Ishikawa (cell line): Measurements from ENCODE around the gene LARP4B.
A peak's percentile ranks its signal among the peaks of the same experiment; 100 is the strongest.

ENCODE experiments used
- CEBPB ChIP-seq: IDR thresholded peaks from 2 replicates; pipeline ENCODE4 v1.6.1; 2012
- CREB1 ChIP-seq: IDR thresholded peaks from 2 replicates; pipeline ENCODE4 v1.6.1; 2012; ENCODE audit warnings: low read depth
- EGR1 ChIP-seq: IDR thresholded peaks from 2 replicates; pipeline ENCODE4 v1.6.1; 2012
- EP300 ChIP-seq: IDR thresholded peaks from 2 replicates; pipeline ENCODE4 v1.6.1; 2012; ENCODE audit warnings: borderline replicate concordance
- FOXM1 ChIP-seq: IDR thresholded peaks from 2 replicates; pipeline ENCODE4 v1.6.1; 2012; ENCODE audit warnings: low read depth, borderline replicate concordance
- MAX ChIP-seq: IDR thresholded peaks from 2 replicates; pipeline ENCODE4 v1.6.1; 2012
- NFIC ChIP-seq: IDR thresholded peaks from 2 replicates; pipeline ENCODE4 v1.6.1; 2012
- RAD21 ChIP-seq: IDR thresholded peaks from 2 replicates; pipeline ENCODE4 v1.6.1; 2012; ENCODE audit warnings: low read depth
- REST ChIP-seq: IDR thresholded peaks from 2 replicates; pipeline ENCODE4 v1.6.1; 2012; ENCODE audit warnings: low read depth, mild to moderate bottlenecking
- TAF1 ChIP-seq: IDR thresholded peaks from 2 replicates; pipeline ENCODE4 v1.6.1; 2012; ENCODE audit warnings: low read depth, mild to moderate bottlenecking
- TCF12 ChIP-seq: IDR thresholded peaks from 2 replicates; pipeline ENCODE4 v1.6.1; 2012; ENCODE audit warnings: low read depth
- TEAD4 ChIP-seq: IDR thresholded peaks from 2 replicates; pipeline ENCODE4 v1.6.1; 2012
- USF1 ChIP-seq: IDR thresholded peaks from 2 replicates; pipeline ENCODE4 v1.6.1; 2012
- YY1 ChIP-seq: IDR thresholded peaks from 2 replicates; pipeline ENCODE4 v1.6.1; 2012; ENCODE audit warnings: low read depth
- ZBTB7A ChIP-seq: IDR thresholded peaks from 2 replicates; pipeline ENCODE4 v1.6.1; 2012; ENCODE audit warnings: low read depth

Gene LARP4B

DNA sequence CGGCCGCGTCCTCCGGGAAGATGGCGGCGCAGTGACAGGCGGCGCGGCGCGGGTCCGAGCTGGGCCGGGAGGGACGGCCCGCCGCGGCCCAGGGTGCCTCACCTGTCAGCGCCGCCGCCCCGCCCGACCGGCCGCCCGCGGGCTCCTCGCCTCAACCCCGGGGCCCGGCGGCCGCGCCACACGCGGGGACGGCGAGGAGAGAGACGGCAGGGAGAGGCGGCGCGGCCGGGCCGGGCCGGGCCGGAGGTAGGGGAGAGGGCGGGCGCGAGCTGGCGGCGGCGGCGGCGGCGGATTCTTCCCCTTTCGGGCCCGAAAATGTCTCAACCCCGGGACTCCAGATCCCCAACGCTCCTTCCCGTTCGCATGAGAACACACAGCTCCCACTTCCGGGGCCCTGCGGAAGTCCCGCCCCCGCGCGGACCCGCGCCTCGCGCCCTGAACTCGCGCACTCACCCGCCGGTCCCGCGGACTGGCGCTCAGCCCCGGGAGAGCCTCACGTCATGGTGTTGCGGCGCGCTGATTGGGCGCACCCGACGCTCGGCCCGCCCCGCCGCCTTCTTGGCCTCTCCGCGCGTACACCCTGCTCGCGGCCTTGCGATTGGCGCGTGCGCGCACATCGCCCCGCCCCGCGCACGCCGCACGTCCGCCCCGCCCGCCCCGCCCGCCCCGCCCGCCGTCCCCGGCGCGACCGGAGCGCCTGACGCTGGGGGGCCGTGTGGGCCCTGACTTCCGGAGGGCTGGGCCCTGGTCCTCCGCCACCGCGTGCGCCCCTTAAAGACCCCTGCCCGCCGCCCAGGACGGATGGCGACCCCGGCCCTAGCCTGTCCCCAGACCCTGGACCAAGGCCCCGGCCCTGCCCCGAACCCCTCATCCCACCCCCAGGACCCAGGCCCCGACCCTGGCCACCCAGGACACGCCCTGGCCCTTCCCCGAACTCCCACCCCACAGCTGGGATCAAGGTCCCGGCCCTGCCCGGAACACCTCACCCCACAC lies at the start of gene LARP4B:
TSS of gene LARP4B (minus strand) at position 380 of the 993 bp plus-strand sequence. CDS start 45,984 bp downstream, outside the sequence.
- TF ChIP-seq REST, result no peak
- no peak for TF ChIP-seq RAD21
- TF ChIP-seq ZBTB7A, result peak; percentile 96
- no peak for TF ChIP-seq NFIC
- no peak for TF ChIP-seq CEBPB
- peak; percentile 23; the same call in 1 of the 2 replicates for TF ChIP-seq YY1
- TF ChIP-seq MAX, result peak; percentile 54; the same call in 1 of the 2 replicates
- no peak for TF ChIP-seq FOXM1
- TF ChIP-seq TAF1, result peak; percentile 72
- TF ChIP-seq USF1, result no peak
- 0 out of 2 replicates have a peak, but pooled peaks have one; percentile 27 for TF ChIP-seq EGR1
- peak; percentile 56; the same call in 1 of the 2 replicates for TF ChIP-seq CREB1
- TF ChIP-seq TEAD4, result no peak
- TF ChIP-seq EP300, result no peak
- TF ChIP-seq TCF12, result no peak

DNA sequence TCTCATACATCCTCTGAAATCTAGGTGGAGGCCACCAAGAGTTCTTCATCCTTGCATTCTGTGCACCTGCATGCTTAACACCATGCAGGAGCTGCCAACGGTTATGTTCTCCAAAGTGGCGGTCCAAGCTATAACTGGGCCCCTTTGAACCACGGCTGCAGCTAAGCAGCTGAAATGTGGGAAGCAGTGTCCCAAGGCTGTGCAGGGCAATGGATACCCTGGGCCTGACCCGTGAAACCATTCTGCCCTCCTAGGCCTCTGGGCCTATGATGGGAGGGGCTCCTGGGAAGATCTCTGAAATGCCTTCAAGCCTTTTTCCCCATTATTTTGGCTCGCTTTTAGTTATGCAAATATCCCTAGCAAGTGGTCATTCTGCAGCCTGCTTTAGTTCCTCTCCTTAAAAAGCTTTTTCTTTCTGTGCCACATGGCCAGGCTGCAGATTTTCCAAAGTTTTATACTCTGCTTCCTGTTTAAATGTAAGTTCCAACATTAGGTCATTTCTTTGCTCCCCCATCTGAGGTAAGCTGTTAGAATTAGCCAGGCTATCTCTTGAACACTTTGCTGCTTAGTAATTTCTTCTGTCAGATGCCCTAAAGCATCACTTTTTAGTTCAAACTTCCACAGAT lies 49.1 kb upstream of the LARP4B start:
- no peak for TF ChIP-seq YY1
- TF ChIP-seq TCF12, result no peak
- TF ChIP-seq TEAD4, result no peak
- TF ChIP-seq CEBPB, result no peak
- no peak for TF ChIP-seq ZBTB7A
- no peak for TF ChIP-seq EGR1
- TF ChIP-seq FOXM1, result no peak
- no peak for TF ChIP-seq NFIC
- no peak for TF ChIP-seq RAD21
- no peak for TF ChIP-seq USF1
- TF ChIP-seq CREB1, result no peak
- no peak for TF ChIP-seq EP300
- TF ChIP-seq MAX, result no peak
- TF ChIP-seq TAF1, result no peak
- no peak for TF ChIP-seq REST

- TF ChIP-seq TCF12 (no peak), USF1 (0 out of 2 replicates have a peak, but pooled peaks have one; percentile 17)
Observed at GRCh38 chr10:978826-979421, 47.4 kb upstream of the LARP4B start.

DNA sequence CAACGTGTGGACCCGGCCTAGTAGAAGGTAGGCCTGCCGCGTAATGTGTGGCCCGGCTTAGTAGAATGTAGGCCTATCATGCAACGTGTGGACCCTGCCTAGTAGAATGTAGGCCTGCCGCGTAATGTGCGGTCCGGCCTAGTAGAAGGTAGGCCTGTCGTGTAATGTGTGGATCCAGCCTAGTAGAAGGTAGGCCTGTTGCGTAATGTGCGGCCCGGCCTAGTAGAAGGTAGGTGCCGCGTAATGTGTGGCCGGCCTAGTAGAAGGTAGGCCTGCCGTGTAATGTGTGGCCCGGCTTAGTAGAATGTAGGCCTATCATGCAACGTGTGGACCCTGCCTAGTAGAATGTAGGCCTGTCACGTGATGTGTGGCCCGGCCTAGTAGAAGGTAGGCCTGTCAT lies 44.8 kb upstream of the LARP4B start:
- TF ChIP-seq EGR1, result no peak
- peak; percentile 16; the same call in 1 of the 2 replicates for TF ChIP-seq CEBPB

GRCh38 chr10:974785-975074 lies 43.2 kb upstream of the LARP4B start:
- TF ChIP-seq EGR1 (no peak), YY1 (no peak), RAD21 (no peak), TEAD4 (no peak), MAX (no peak), FOXM1 (no peak), TCF12 (no peak), NFIC (no peak), TAF1 (no peak), ZBTB7A (no peak), EP300 (no peak), USF1 (no peak), REST (no peak), CEBPB (no peak), CREB1 (no peak)
